ENCODE measurements around the gene REG4.

DNA sequence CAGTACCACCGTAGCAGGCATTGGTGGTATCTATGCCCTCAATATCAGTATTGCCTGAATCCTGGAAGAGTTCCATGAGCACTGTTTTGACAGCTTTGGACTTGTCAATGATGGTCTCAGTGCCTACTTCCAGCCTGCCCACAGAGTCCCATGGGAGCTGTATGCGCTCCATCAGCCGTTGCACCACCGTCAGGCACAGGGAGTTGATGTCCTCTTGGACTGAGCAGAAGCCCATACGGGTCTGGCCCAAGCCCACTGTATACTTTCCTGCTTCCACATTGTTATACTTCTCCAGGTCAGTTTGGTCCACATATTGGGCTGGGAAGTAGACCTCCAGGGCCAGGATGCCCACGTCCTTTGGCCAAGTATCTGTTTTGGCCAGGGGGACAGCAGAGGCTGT is 47.0 kb downstream of the REG4 start:
- TF ChIP-seq, protein P1, sequence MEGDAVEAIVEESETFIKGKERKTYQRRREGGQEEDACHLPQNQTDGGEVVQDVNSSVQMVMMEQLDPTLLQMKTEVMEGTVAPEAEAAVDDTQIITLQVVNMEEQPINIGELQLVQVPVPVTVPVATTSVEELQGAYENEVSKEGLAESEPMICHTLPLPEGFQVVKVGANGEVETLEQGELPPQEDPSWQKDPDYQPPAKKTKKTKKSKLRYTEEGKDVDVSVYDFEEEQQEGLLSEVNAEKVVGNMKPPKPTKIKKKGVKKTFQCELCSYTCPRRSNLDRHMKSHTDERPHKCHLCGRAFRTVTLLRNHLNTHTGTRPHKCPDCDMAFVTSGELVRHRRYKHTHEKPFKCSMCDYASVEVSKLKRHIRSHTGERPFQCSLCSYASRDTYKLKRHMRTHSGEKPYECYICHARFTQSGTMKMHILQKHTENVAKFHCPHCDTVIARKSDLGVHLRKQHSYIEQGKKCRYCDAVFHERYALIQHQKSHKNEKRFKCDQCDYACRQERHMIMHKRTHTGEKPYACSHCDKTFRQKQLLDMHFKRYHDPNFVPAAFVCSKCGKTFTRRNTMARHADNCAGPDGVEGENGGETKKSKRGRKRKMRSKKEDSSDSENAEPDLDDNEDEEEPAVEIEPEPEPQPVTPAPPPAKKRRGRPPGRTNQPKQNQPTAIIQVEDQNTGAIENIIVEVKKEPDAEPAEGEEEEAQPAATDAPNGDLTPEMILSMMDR (IDR thresholded peaks at IDR 0.05) = no peak
- TF ChIP-seq POLR2A (IDR thresholded peaks at IDR 0.05) = no peak
